ENCODE measurements around the gene DOCK9. TPM values are rescaled to one million over a fixed set of nuclear protein-coding genes. Genes with fewer than 3 reads are reported as not detected.

DOCK9 gene
- total and polyA plus RNA-seq, 4 donors: 48.8 to 193 (median 133) TPM

DNA sequence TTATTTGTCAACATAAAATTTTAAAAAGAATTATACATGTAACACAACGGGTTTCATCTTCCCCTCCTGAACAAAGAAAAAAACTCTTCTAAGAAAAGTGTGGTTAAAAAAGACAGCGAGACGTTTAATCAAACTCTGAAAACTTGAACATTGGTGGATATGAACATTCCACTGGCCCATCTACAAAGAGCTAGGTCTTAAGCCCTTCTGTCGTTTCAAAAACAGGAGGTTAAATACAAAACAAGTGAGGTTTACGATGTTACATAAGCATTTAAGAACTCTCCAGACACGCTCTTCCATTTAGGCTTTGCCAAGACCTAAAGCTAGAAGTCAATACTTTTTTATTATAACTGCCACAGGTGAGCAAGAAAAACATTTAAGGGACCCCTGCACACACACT is 9.4 kb upstream of the DOCK9 start:
- 68 to 73% methylated on average over 6 of the region's 6 CpGs for WGBS, 2 donors
- Histone ChIP-seq H3K27ac (ENCODE audit: low read depth in 1 of 2, low read length in 1 of 2) (no peak overlapping the region), H3K9ac (ENCODE audit: insufficient read depth in 1 of 2, low read length in 2 of 2) (no peak overlapping the region), H3K4me3 (no peak overlapping the region), H3K4me1 (ENCODE audit: control insufficient read depth in 5 of 5, insufficient read depth in 5 of 5, low read length in 5 of 5) (peaks cover 0 to 6% (median 0%) of the 10 kb centered on the region in 5 donors), H3K36me3 (ENCODE audit: control insufficient read depth in 4 of 4, insufficient read depth in 4 of 4, low read length in 4 of 4) (no peaks in the 10 kb centered on the region), H3K9me3 (ENCODE audit: control insufficient read depth in 4 of 4, insufficient read depth in 3 of 4, low read length in 3 of 4) (no peaks in the 10 kb centered on the region), H3K27me3 (ENCODE audit: control insufficient read depth in 3 of 3, insufficient read depth in 3 of 3, low read length in 2 of 3) (no peaks in the 10 kb centered on the region)
- DNase-seq: no peak
- ATAC-seq (ENCODE audit: insufficient read depth, low FRiP score): no peak
- no peak for TF ChIP-seq CTCF (IDR thresholded peaks at IDR 0.05; ENCODE audit: control extremely low read depth, extremely low read depth)

DNA sequence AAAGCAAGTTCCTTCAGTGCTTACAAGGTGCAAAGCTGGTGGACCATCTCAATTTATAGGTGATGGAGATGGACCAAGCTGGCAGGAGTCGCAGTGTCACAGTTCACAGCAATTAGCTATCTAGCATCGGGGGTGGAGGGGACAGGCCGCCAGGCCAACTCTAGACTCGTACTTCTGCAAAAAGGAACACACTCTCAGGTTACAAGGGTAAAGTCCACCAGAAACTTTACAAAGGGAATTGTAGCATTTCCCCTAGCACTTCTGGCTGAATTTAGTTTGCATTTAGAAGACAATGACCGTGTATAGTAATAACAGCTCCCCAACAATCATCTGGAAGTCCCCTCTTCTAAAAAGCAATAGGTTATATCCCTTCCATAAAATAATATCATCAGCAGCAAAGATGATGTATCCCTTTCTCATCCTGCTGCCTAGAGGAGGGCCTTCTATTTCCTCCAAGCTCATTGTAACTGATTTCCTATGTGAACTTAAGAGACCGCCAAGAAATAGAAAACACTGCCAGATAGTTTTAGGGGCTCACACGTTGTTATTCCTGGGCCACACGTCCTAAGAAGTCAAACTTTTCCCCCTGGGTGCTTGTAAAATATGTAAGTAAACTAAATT is 8.5 kb upstream of the DOCK9 start:
- Histone ChIP-seq H3K9me3 (ENCODE audit: control insufficient read depth in 4 of 4, insufficient read depth in 3 of 4, low read length in 3 of 4) (no peaks in the 10 kb centered on the region), H3K9ac (ENCODE audit: insufficient read depth in 1 of 2, low read length in 2 of 2) (no peak overlapping the region), H3K4me1 (ENCODE audit: control insufficient read depth in 5 of 5, insufficient read depth in 5 of 5, low read length in 5 of 5) (peaks cover 0 to 9% (median 0%) of the 10 kb centered on the region in 5 donors), H3K27ac (ENCODE audit: low read depth in 1 of 2, low read length in 1 of 2) (no peak overlapping the region), H3K27me3 (ENCODE audit: control insufficient read depth in 3 of 3, insufficient read depth in 3 of 3, low read length in 2 of 3) (no peaks in the 10 kb centered on the region), H3K36me3 (ENCODE audit: control insufficient read depth in 4 of 4, insufficient read depth in 4 of 4, low read length in 4 of 4) (no peaks in the 10 kb centered on the region), H3K4me3 (no peak overlapping the region)
- DNase-seq (no peak), ATAC-seq (ENCODE audit: insufficient read depth, low FRiP score) (no peak)
- 74 to 77% methylated on average over 8 of the region's 8 CpGs for WGBS, 2 donors
- no peak for TF ChIP-seq CTCF (IDR thresholded peaks at IDR 0.05; ENCODE audit: control extremely low read depth, extremely low read depth)

- Histone ChIP-seq H3K27me3 (ENCODE audit: control insufficient read depth in 3 of 3, insufficient read depth in 3 of 3, low read length in 2 of 3) (no peaks in the 10 kb centered on the region), H3K27ac (ENCODE audit: low read depth in 1 of 2, low read length in 1 of 2) (no peak overlapping the region), H3K4me3 (no peak overlapping the region), H3K9ac (ENCODE audit: insufficient read depth in 1 of 2, low read length in 2 of 2) (no peak overlapping the region), H3K36me3 (ENCODE audit: control insufficient read depth in 4 of 4, insufficient read depth in 4 of 4, low read length in 4 of 4) (no peaks in the 10 kb centered on the region), H3K9me3 (ENCODE audit: control insufficient read depth in 4 of 4, insufficient read depth in 3 of 4, low read length in 3 of 4) (no peaks in the 10 kb centered on the region), H3K4me1 (ENCODE audit: control insufficient read depth in 5 of 5, insufficient read depth in 5 of 5, low read length in 5 of 5) (peaks cover 0 to 10% (median 0%) of the 10 kb centered on the region in 5 donors)
- ATAC-seq (ENCODE audit: insufficient read depth, low FRiP score): no peak
- TF ChIP-seq CTCF (IDR thresholded peaks at IDR 0.05; ENCODE audit: control extremely low read depth, extremely low read depth): no peak
- WGBS, 2 donors: 86 to 91% methylated on average over 6 of the region's 6 CpGs
- DNase-seq: no peak
Observed at GRCh38 chr13:98985591-98985990, 7.7 kb upstream of the DOCK9 start.

- no peak for TF ChIP-seq CTCF (IDR thresholded peaks at IDR 0.05; ENCODE audit: control extremely low read depth, extremely low read depth)
- no peaks in the 10 kb centered on the region for H3K9me3 ChIP-seq (ENCODE audit: control insufficient read depth in 4 of 4, insufficient read depth in 3 of 4, low read length in 3 of 4)
- peak overlapping the region in 1 of 2 donors; percentile 24 for H3K27ac ChIP-seq (ENCODE audit: low read depth in 1 of 2, low read length in 1 of 2)
- WGBS, 2 donors: 71 to 78% methylated on average over 4 of the region's 4 CpGs
- no peaks in the 10 kb centered on the region for H3K36me3 ChIP-seq (ENCODE audit: control insufficient read depth in 4 of 4, insufficient read depth in 4 of 4, low read length in 4 of 4)
- DNase-seq: no peak
- no peak overlapping the region for H3K4me3 ChIP-seq
- peaks cover 0 to 10% (median 0%) of the 10 kb centered on the region in 5 donors for H3K4me1 ChIP-seq (ENCODE audit: control insufficient read depth in 5 of 5, insufficient read depth in 5 of 5, low read length in 5 of 5)
- H3K9ac ChIP-seq (ENCODE audit: insufficient read depth in 1 of 2, low read length in 2 of 2): no peak overlapping the region
- no peaks in the 10 kb centered on the region for H3K27me3 ChIP-seq (ENCODE audit: control insufficient read depth in 3 of 3, insufficient read depth in 3 of 3, low read length in 2 of 3)
- ATAC-seq (ENCODE audit: insufficient read depth, low FRiP score): no peak
Observed at GRCh38 chr13:98984983-98985382, 7.1 kb upstream of the DOCK9 start.

Measured in lung (tissue), 12 donors.